OCI-LY1 (cell line): ENCODE results near the gene TRIO.

Source experiments
- EZH2 ChIP-seq: fragments of 200-600 bp; sonication (generic), shearing (Covaris generic); IDR thresholded peaks from 2 replicates; pipeline ENCODE4 v1.8.0; 2017; ENCODE audit warnings: borderline replicate concordance, mixed run types, mild to moderate bottlenecking, antibody characterized with exemption, low read length, moderate library complexity, mixed read lengths
- TF ChIP-seq, protein P1 (sequence below): fragments of 200-600 bp; sonication (generic), shearing (Covaris generic); IDR thresholded peaks from 2 replicates; pipeline ENCODE4 v1.5.1; 2017; ENCODE audit warnings: mild to moderate bottlenecking, antibody characterized with exemption, low read length, moderate library complexity, mixed read lengths

DNA sequence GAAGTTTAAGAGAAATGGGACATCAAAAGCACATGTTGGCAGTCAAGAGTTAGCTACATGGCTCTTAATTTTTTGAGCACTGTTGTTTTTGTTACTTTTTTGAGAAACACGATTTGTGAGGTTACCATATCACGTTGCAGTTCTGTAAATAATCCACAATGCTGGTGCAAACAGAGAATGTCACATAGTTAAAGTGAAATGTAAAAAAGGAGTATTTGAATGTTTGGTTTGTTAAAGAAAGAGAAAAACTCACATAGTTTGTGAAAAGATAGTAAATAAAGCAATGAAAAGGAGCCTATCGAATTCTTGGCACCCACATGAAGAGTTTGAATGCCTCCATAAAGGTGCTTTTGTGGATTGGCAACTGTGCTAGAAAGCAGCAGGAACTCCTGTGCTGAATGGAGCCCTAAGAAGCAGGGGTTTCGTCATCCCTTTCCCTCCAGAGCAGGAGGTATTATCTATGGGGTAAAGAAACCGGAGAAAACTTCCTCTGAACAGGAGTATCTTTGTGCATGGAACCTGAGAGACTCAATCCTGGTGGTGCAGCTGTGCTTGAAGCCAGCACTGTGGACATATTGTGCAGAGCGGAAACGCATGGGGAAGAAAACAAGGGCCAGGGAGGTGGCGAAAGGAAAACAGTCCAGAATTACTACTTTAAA lies 289.9 kb downstream of the TRIO start:
- TF ChIP-seq, protein P1, sequence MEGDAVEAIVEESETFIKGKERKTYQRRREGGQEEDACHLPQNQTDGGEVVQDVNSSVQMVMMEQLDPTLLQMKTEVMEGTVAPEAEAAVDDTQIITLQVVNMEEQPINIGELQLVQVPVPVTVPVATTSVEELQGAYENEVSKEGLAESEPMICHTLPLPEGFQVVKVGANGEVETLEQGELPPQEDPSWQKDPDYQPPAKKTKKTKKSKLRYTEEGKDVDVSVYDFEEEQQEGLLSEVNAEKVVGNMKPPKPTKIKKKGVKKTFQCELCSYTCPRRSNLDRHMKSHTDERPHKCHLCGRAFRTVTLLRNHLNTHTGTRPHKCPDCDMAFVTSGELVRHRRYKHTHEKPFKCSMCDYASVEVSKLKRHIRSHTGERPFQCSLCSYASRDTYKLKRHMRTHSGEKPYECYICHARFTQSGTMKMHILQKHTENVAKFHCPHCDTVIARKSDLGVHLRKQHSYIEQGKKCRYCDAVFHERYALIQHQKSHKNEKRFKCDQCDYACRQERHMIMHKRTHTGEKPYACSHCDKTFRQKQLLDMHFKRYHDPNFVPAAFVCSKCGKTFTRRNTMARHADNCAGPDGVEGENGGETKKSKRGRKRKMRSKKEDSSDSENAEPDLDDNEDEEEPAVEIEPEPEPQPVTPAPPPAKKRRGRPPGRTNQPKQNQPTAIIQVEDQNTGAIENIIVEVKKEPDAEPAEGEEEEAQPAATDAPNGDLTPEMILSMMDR = no peak
- TF ChIP-seq EZH2 = no peak
